Measurements from ENCODE around the gene TRIM3. TPM values are rescaled to one million over a fixed set of nuclear protein-coding genes. Genes with fewer than 3 reads are reported as not detected.

TRIM3 gene
- total RNA-seq, 1 experiment from 2014 or later: 37.1 TPM

- ChIA-PET POLR2A (ENCODE audit: low non-redundant PET) (no interaction called here), CTCF (no interaction called here)
- H3K27ac ChIP-seq (ENCODE audit: low read depth, low read length, poor library complexity, severe bottlenecking): no peak overlapping the region
- H3K27me3 ChIP-seq (replicated peaks; ENCODE audit: insufficient read depth, low read depth, low read length, poor library complexity): no peaks in the 10 kb centered on the region
- peaks cover 48% of the 10 kb centered on the region for H3K36me3 ChIP-seq (ENCODE audit: insufficient read depth, low read length, poor library complexity, severe bottlenecking)
- no peaks in the 10 kb centered on the region for H3K9me3 ChIP-seq (ENCODE audit: low read depth, low read length, poor library complexity, severe bottlenecking)
- no peak for DNase-seq (ENCODE audit: low spot score)
- no peak overlapping the region for H3K4me3 ChIP-seq (ENCODE audit: low read depth, low read length, poor library complexity, severe bottlenecking)
- BruUV-seq (replicated peaks): no TSS peak
- H3K4me1 ChIP-seq (ENCODE audit: insufficient read depth, low read length, poor library complexity, severe bottlenecking): no peaks in the 10 kb centered on the region
- intact Hi-C loops (cut with micrococcal nuclease; ENCODE audit: unreplicated experiment): no loop called here
- TF ChIP-seq CTCF (conservative IDR thresholded peaks at IDR 0.05; ENCODE audit: low read depth, low read length) (no peak), EZH2 (IDR thresholded peaks at IDR 0.05; ENCODE audit: borderline replicate concordance, low read depth, low read length, poor library complexity, severe bottlenecking) (no peak)
Measured at GRCh38 chr11:6488821-6489220, 15.1 kb upstream of the TRIM3 start.

- Histone ChIP-seq H3K36me3 (ENCODE audit: insufficient read depth, low read length, poor library complexity, severe bottlenecking) (peaks cover 53% of the 10 kb centered on the region), H3K4me3 (ENCODE audit: low read depth, low read length, poor library complexity, severe bottlenecking) (no peak overlapping the region), H3K4me1 (ENCODE audit: insufficient read depth, low read length, poor library complexity, severe bottlenecking) (no peaks in the 10 kb centered on the region), H3K27ac (ENCODE audit: low read depth, low read length, poor library complexity, severe bottlenecking) (no peak overlapping the region), H3K27me3 (replicated peaks; ENCODE audit: insufficient read depth, low read depth, low read length, poor library complexity) (no peaks in the 10 kb centered on the region), H3K9me3 (ENCODE audit: low read depth, low read length, poor library complexity, severe bottlenecking) (no peaks in the 10 kb centered on the region)
- ChIA-PET POLR2A (ENCODE audit: low non-redundant PET) (no interaction called here), CTCF (no interaction called here)
- DNase-seq (ENCODE audit: low spot score): no peak
- no peak for TF ChIP-seq CTCF (conservative IDR thresholded peaks at IDR 0.05; ENCODE audit: low read depth, low read length)
- no peak for TF ChIP-seq EZH2 (IDR thresholded peaks at IDR 0.05; ENCODE audit: borderline replicate concordance, low read depth, low read length, poor library complexity, severe bottlenecking)
- intact Hi-C loops (cut with micrococcal nuclease; ENCODE audit: unreplicated experiment): no loop called here
- no TSS peak for BruUV-seq (replicated peaks)
Measured at GRCh38 chr11:6488342-6488741, 14.6 kb upstream of the TRIM3 start.

- POLR2A ChIA-PET (ENCODE audit: low non-redundant PET): no interaction called here
- peaks cover 58% of the 10 kb centered on the region for H3K36me3 ChIP-seq (ENCODE audit: insufficient read depth, low read length, poor library complexity, severe bottlenecking)
- CTCF ChIA-PET: no interaction called here
Measured at GRCh38 chr11:6486938-6487337, 13.2 kb upstream of the TRIM3 start.

More at GRCh38 chr11:6486938-6487337, 13.2 kb upstream of the TRIM3 start:
- Histone ChIP-seq H3K9me3 (ENCODE audit: low read depth, low read length, poor library complexity, severe bottlenecking) (no peaks in the 10 kb centered on the region), H3K27me3 (replicated peaks; ENCODE audit: insufficient read depth, low read depth, low read length, poor library complexity) (no peaks in the 10 kb centered on the region), H3K4me3 (ENCODE audit: low read depth, low read length, poor library complexity, severe bottlenecking) (no peak overlapping the region), H3K27ac (ENCODE audit: low read depth, low read length, poor library complexity, severe bottlenecking) (no peak overlapping the region), H3K4me1 (ENCODE audit: insufficient read depth, low read length, poor library complexity, severe bottlenecking) (peaks cover 9% of the 10 kb centered on the region)
- BruUV-seq (replicated peaks): no TSS peak
- DNase-seq (ENCODE audit: low spot score): no peak
- intact Hi-C loops (cut with micrococcal nuclease; ENCODE audit: unreplicated experiment): no loop called here
- TF ChIP-seq CTCF (conservative IDR thresholded peaks at IDR 0.05; ENCODE audit: low read depth, low read length): no peak
- no peak for TF ChIP-seq EZH2 (IDR thresholded peaks at IDR 0.05; ENCODE audit: borderline replicate concordance, low read depth, low read length, poor library complexity, severe bottlenecking)
